T-helper 2 cell treated with Interferon-gamma antibody and Interleukin-4, amounts not matched to agents 100 ng/mL and 5 ng/mL, for 36 hours (primary cell): ENCODE data around the gene SUMF1. TPM values are rescaled to one million over a fixed set of nuclear protein-coding genes. Genes with fewer than 3 reads are reported as not detected.

Source experiments
- total RNA-seq: library from RNA; stranded (reverse); gene quantifications from 2 replicates; pipeline ENCODE4 v1.2.3, GENCODE V29; 2022

SUMF1 gene
- total RNA-seq, 1 donor from 2014 or later = 7.3 TPM

Other genes with a start within 250 kb of the SUMF1 start
- gene SETMAR, start 163.9 kb downstream of the SUMF1 start, total RNA-seq = 11.9 and 12.3 TPM in 2 replicates
- 40.4 and 42.6 TPM in 2 replicates for gene ITPR1, start 26.1 kb upstream of the SUMF1 start, total RNA-seq